Right kidney (tissue), 1 donor: ENCODE measurements around the gene FUS.
"Not testable (repeated sequence)": the region's sequence is repeated elsewhere in the genome, so short reads cannot be mapped to it uniquely, and the experiment has no call there.

Source experiments
- DNase-seq: peaks from one replicate; pipeline ENCODE4 v3.0.0-alpha.2; 2016

The FUS gene

GRCh38 chr16:31143011-31143693, 36.8 kb upstream of the FUS start:
- DNase-seq = no peak

GRCh38 chr16:31143694-31144148, 36.2 kb upstream of the FUS start:
- DNase-seq = no peak

- DNase-seq = not testable (repeated sequence)
Measured at GRCh38 chr16:31144418-31144817, 35.5 kb upstream of the FUS start.

GRCh38 chr16:31145398-31145990, 34.4 kb upstream of the FUS start:
- DNase-seq = no peak

- no peak for DNase-seq
Measured at GRCh38 chr16:31147574-31147973, 32.4 kb upstream of the FUS start.

- no peak for DNase-seq
Measured at GRCh38 chr16:31148281-31148728, 31.6 kb upstream of the FUS start.

- no peak for DNase-seq
Measured at GRCh38 chr16:31148896-31149295, 31.0 kb upstream of the FUS start.

GRCh38 chr16:31149332-31149731, 30.6 kb upstream of the FUS start:
- no peak for DNase-seq

- DNase-seq = no peak
Measured at GRCh38 chr16:31149894-31150890, 29.7 kb upstream of the FUS start, which contains the start of gene PRSS36. Gene PRSS36 (minus strand): TSS chr16:31150066. CDS start chr16:31150035, 31 bp downstream.

GRCh38 chr16:31150976-31151375, 29.0 kb upstream of the FUS start:
- not testable (repeated sequence) for DNase-seq

- no peak for DNase-seq
Measured at GRCh38 chr16:31157136-31157535, 22.8 kb upstream of the FUS start.

- DNase-seq = no peak
Measured at GRCh38 chr16:31167315-31167714, 12.6 kb upstream of the FUS start.

- no peak for DNase-seq
Measured at GRCh38 chr16:31168848-31169247, 11.1 kb upstream of the FUS start.

- DNase-seq = not testable (repeated sequence)
Measured at GRCh38 chr16:31170048-31170447, 9.9 kb upstream of the FUS start.

GRCh38 chr16:31177136-31177535, 2.8 kb upstream of the FUS start:
- DNase-seq = no peak

GRCh38 chr16:31179219-31179746, 656 bp upstream of the FUS start:
- no peak for DNase-seq

GRCh38 chr16:31181102-31181830, 1.3 kb downstream of the FUS start:
- DNase-seq = peak; percentile 31

GRCh38 chr16:31182391-31182790, 2.5 kb downstream of the FUS start:
- DNase-seq = no peak

- DNase-seq = no peak
Measured at GRCh38 chr16:31183432-31184428, 3.8 kb downstream of the FUS start.

GRCh38 chr16:31184888-31185287, 4.9 kb downstream of the FUS start:
- no peak for DNase-seq
